AG04450 (cell line): ENCODE data around the gene GNG14. TPM values are rescaled to one million over a fixed set of nuclear protein-coding genes. Genes with fewer than 3 reads are reported as not detected.

Experiments
- CTCF ChIA-PET: fragments of 300-600, 350-600 bp; formaldehyde crosslinking; extraction: SDS; loops from one replicate; lab custom pipeline; 2022; ENCODE audit warnings: antibody characterized with exemption, inconsistent platforms; lab: Charles Lee
- POLR2A ChIA-PET: fragments of 350-600 bp; formaldehyde crosslinking; extraction: SDS; loops from one replicate; lab custom pipeline; 2021; ENCODE audit warnings: antibody characterized with exemption, inconsistent platforms; lab: Yijun Ruan, JAX
- DNase-seq: peaks from one replicate; pipeline ENCODE4 v3.0.0-alpha.2; 2011; ENCODE audit warnings: low read depth, low spot score
- H3K27ac ChIP-seq: one replicate; pipeline ENCODE4 v1.5.1; 2012; ENCODE audit warnings: low read depth, low read length, control low read depth
- H3K27me3 ChIP-seq: one replicate; pipeline ENCODE4 v1.6.0; 2012; ENCODE audit warnings: low read length; ENCODE audit not compliant: control insufficient read depth, insufficient read depth
- H3K4me3 ChIP-seq: 2 replicates; pipeline ENCODE4 v1.5.1; 2011; ENCODE audit warnings: mild to moderate bottlenecking, low read depth, low read length, control low read depth
- H3K9me3 ChIP-seq: 2 replicates; pipeline ENCODE4 v1.5.1; 2012; ENCODE audit warnings: low read length; ENCODE audit not compliant: control insufficient read depth, insufficient read depth
- CTCF ChIP-seq: IDR thresholded peaks from 2 replicates; pipeline ENCODE4 v1.5.1; 2011; ENCODE audit warnings: low read depth, low read length, control low read depth, inconsistent platforms
- polyA minus RNA-seq: library from RNA; depleted of rRNA, polyadenylated mRNA; stranded (reverse); fragments of >200 nt; gene quantifications from 2 replicates; pipeline ENCODE4 v1.2.3, GENCODE V29; 2011; rRNA and poly(A)+ RNA removed
- polyA plus RNA-seq: library from polyadenylated mRNA; depleted of rRNA; stranded (reverse); fragments of >200 nt; gene quantifications from 2 replicates; pipeline ENCODE4 v1.2.3, GENCODE V29; 2011; rRNA removed

The GNG14 gene
- polyA plus RNA-seq = not detected in 2 replicates
- not detected in 2 replicates for polyA minus RNA-seq

GRCh38 chr19:12687496-12688196, at the start of gene GNG14:
Gene GNG14, plus strand, starts transcription at chr19:12687998. Its CDS starts 51 bp downstream, at chr19:12688049.
- POLR2A ChIA-PET = interaction anchor here (0.6 to 0.7 kb wide), 3 partner anchors 9 to 216 kb away, joined by 4 to 7 read pairs (median 4); no protein-coding TSS in a partner anchor
- H3K27me3 ChIP-seq = no peaks in the 10 kb centered on the region
- no peak for DNase-seq
- CTCF ChIA-PET = interaction anchor here (0.7 kb wide), 1 partner anchor 8 kb away, joined by 4 read pairs; no protein-coding TSS in a partner anchor
- no peak for TF ChIP-seq CTCF
- no peaks in the 10 kb centered on the region for H3K9me3 ChIP-seq
- H3K4me3 ChIP-seq = no peak within 1 kb of the TSS
- no peak within 1 kb of the TSS for H3K27ac ChIP-seq

GRCh38 chr19:12638611-12639182, 49.1 kb upstream of the GNG14 start:
- POLR2A ChIA-PET = interaction anchor here (0.7 to 1.5 kb wide), 2 partner anchors 28 to 40 kb away, joined by 3 read pairs; partner anchors contain the start of genes ZNF490 and ZNF791

GRCh38 chr19:12639901-12640613, 47.7 kb upstream of the GNG14 start:
- Histone ChIP-seq H3K9me3 (peaks cover 44% of the 10 kb centered on the region), H3K27me3 (no peaks in the 10 kb centered on the region), H3K27ac (no peak overlapping the region), H3K4me3 (peak overlapping the region; percentile 7; the same call in 1 of the 2 replicates)
- DNase-seq = peak; percentile 24
- ChIA-PET POLR2A (interaction anchor here (0.7 to 1.5 kb wide), 3 partner anchors 9 to 30 kb away, joined by 3 read pairs; partner anchors contain the start of genes ZNF490 and ZNF791), CTCF (interaction anchor here (0.5 to 1.6 kb wide), 13 partner anchors 9 to 128 kb away, joined by 3 to 8 read pairs (median 4); partner anchors contain the start of genes MAN2B1 and WDR83)
- TF ChIP-seq CTCF = peak; percentile 78

More at GRCh38 chr19:12638611-12639182, 49.1 kb upstream of the GNG14 start:
- no peak for DNase-seq
- no peak for TF ChIP-seq CTCF
- no peak overlapping the region for H3K27ac ChIP-seq
- peaks cover 44% of the 10 kb centered on the region for H3K9me3 ChIP-seq
- CTCF ChIA-PET = interaction anchor here (1.5 kb wide), 1 partner anchor 34 kb away, joined by 8 read pairs; no protein-coding TSS in a partner anchor
- H3K4me3 ChIP-seq = no peak overlapping the region
- H3K27me3 ChIP-seq = no peaks in the 10 kb centered on the region

DNA sequence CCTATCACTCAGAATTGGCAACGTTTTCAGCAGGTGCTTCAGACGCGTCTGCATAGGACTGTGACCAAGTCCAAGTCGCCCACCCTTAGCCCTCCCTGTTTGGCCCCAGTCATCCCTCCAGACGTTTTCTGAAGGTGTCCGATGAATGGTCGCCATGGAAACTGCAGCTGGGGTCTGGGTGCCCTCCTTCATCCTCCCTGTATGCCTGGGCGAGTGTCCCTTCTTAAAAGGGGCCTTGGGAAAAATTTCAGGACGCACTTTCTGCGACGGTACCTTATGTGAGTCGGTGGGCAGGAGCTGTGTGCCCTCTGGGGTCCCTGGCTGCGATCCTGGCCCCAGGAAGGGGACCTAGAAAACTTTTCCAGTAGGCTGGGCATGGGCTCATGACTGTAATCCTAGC, 46.3 kb upstream of the GNG14 start:
- DNase-seq = no peak
- POLR2A ChIA-PET = interaction anchor here (0.6 kb wide), 1 partner anchor 99 kb away, joined by 3 read pairs; no protein-coding TSS in a partner anchor
- CTCF ChIA-PET = no interaction called here
- TF ChIP-seq CTCF = no peak
- H3K27me3 ChIP-seq = no peaks in the 10 kb centered on the region
- no peak overlapping the region for H3K27ac ChIP-seq
- peaks cover 43% of the 10 kb centered on the region for H3K9me3 ChIP-seq
- no peak overlapping the region for H3K4me3 ChIP-seq
